ENCODE measurements around the gene DOCK1.

DOCK1 gene

DNA sequence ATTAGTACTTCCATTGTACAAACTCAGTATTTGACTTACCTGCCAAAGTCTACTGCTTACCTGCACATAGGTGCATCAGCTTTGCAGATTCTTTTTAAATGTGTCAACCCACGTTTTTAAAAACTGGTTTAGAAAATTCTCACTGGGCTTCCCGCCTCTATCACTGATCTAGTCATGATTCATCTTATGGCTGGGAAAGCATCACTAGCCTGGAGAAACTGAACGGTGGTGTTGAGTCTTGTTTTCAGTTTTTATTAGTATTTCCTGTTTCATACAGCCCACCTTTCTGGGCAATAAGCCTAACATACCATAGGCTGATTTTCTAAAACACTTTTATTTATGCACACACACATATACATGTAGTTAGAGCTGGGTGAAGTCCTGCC lies 19.7 kb downstream of the DOCK1 start:
- in situ Hi-C loops (cut with MboI; ENCODE audit: low pct_unique_long_range_greater_than_20kb, low sequenced_read_pairs, unreplicated experiment) = no loop called here
- TF ChIP-seq CTCF (IDR thresholded peaks at IDR 0.05; ENCODE audit: extremely low read depth, insufficient read depth, missing control alignments) = no peak
- DNase-seq (ENCODE audit: low spot score) = no peak

- no peak for DNase-seq (ENCODE audit: low spot score)
- in situ Hi-C loops (cut with MboI; ENCODE audit: low pct_unique_long_range_greater_than_20kb, low sequenced_read_pairs, unreplicated experiment) = no loop called here
- TF ChIP-seq CTCF (IDR thresholded peaks at IDR 0.05; ENCODE audit: extremely low read depth, insufficient read depth, missing control alignments) = no peak
These were observed 21.3 kb downstream of the DOCK1 start for GRCh38 chr10:126926568-126926967.

- in situ Hi-C loops (cut with MboI; ENCODE audit: low pct_unique_long_range_greater_than_20kb, low sequenced_read_pairs, unreplicated experiment) = no loop called here
- TF ChIP-seq CTCF (IDR thresholded peaks at IDR 0.05; ENCODE audit: extremely low read depth, insufficient read depth, missing control alignments) = no peak
- no peak for DNase-seq (ENCODE audit: low spot score)
These were observed 22.6 kb downstream of the DOCK1 start for GRCh38 chr10:126927799-126928198.

- DNase-seq (ENCODE audit: low spot score) = no peak
- TF ChIP-seq CTCF (IDR thresholded peaks at IDR 0.05; ENCODE audit: extremely low read depth, insufficient read depth, missing control alignments) = no peak
- in situ Hi-C loops (cut with MboI; ENCODE audit: low pct_unique_long_range_greater_than_20kb, low sequenced_read_pairs, unreplicated experiment) = no loop called here
These were observed 23.0 kb downstream of the DOCK1 start for GRCh38 chr10:126928274-126928673.

GRCh38 chr10:126929391-126929790 lies 24.2 kb downstream of the DOCK1 start:
- DNase-seq (ENCODE audit: low spot score) = no peak
- TF ChIP-seq CTCF (IDR thresholded peaks at IDR 0.05; ENCODE audit: extremely low read depth, insufficient read depth, missing control alignments) = no peak
- in situ Hi-C loops (cut with MboI; ENCODE audit: low pct_unique_long_range_greater_than_20kb, low sequenced_read_pairs, unreplicated experiment) = no loop called here

- in situ Hi-C loops (cut with MboI; ENCODE audit: low pct_unique_long_range_greater_than_20kb, low sequenced_read_pairs, unreplicated experiment) = no loop called here
These were observed 25.1 kb downstream of the DOCK1 start for GRCh38 chr10:126930131-126930882.

More at GRCh38 chr10:126930131-126930882, 25.1 kb downstream of the DOCK1 start:
- no peak for TF ChIP-seq CTCF (IDR thresholded peaks at IDR 0.05; ENCODE audit: extremely low read depth, insufficient read depth, missing control alignments)
- no peak for DNase-seq (ENCODE audit: low spot score)
